ENCODE data around the gene IFITM5. TPM values are rescaled to one million over a fixed set of nuclear protein-coding genes. Genes with fewer than 3 reads are reported as not detected.

The IFITM5 gene
- total RNA-seq, 4 donors from 2014 or later, result not detected

GRCh38 chr11:257766-258493, 41.4 kb downstream of the IFITM5 start:
- H3K9me3 ChIP-seq, result no peaks in the 10 kb centered on the region
- DNase-seq, result no peak
- WGBS, 2 donors, result 65 to 82% methylated on average over 4 to 7 of the region's 15 CpGs
- TF ChIP-seq CTCF (IDR thresholded peaks at IDR 0.05) (no peak), POLR2A (IDR thresholded peaks at IDR 0.05) (no peak)
- peaks cover 0 to 14% (median 0%) of the 10 kb centered on the region in 4 donors for H3K27me3 ChIP-seq
- intact Hi-C loops (cut with DNase I), result no loop called here
- H3K4me3 ChIP-seq, result no peak overlapping the region
- H3K27ac ChIP-seq, result no peak overlapping the region
- no peaks in the 10 kb centered on the region for H3K4me1 ChIP-seq
- H3K36me3 ChIP-seq, result peaks cover 0 to 11% (median 4%) of the 10 kb centered on the region in 3 donors

GRCh38 chr11:256952-257737, 42.2 kb downstream of the IFITM5 start:
- no peaks in the 10 kb centered on the region for H3K4me1 ChIP-seq
- intact Hi-C loops (cut with DNase I), result no loop called here
- WGBS, 2 donors, result 64 to 79% methylated on average over 10 of the region's 14 CpGs
- TF ChIP-seq CTCF (IDR thresholded peaks at IDR 0.05) (no peak), POLR2A (IDR thresholded peaks at IDR 0.05) (no peak)
- no peak overlapping the region for H3K4me3 ChIP-seq
- no peak overlapping the region for H3K27ac ChIP-seq
- DNase-seq, result no peak
- H3K27me3 ChIP-seq, result peaks cover 0 to 14% (median 0%) of the 10 kb centered on the region in 4 donors
- H3K9me3 ChIP-seq, result no peaks in the 10 kb centered on the region
- H3K36me3 ChIP-seq, result peaks cover 0 to 19% (median 10%) of the 10 kb centered on the region in 3 donors

GRCh38 chr11:255816-256215, 43.5 kb downstream of the IFITM5 start:
- no peaks in the 10 kb centered on the region for H3K9me3 ChIP-seq
- H3K27me3 ChIP-seq, result peaks cover 0 to 14% (median 0%) of the 10 kb centered on the region in 4 donors
- 94% methylated on average over 2 of the region's 2 CpGs for WGBS, 2 donors
- H3K36me3 ChIP-seq, result peaks cover 5 to 32% (median 21%) of the 10 kb centered on the region in 3 donors
- no peak for DNase-seq
- H3K27ac ChIP-seq, result no peak overlapping the region
- no peaks in the 10 kb centered on the region for H3K4me1 ChIP-seq
- intact Hi-C loops (cut with DNase I), result no loop called here
- TF ChIP-seq POLR2A (IDR thresholded peaks at IDR 0.05) (no peak), CTCF (IDR thresholded peaks at IDR 0.05) (no peak)
- no peak overlapping the region for H3K4me3 ChIP-seq

GRCh38 chr11:255176-255575, 44.1 kb downstream of the IFITM5 start:
- no peak overlapping the region for H3K27ac ChIP-seq
- H3K9me3 ChIP-seq, result no peaks in the 10 kb centered on the region
- H3K36me3 ChIP-seq, result peaks cover 11 to 38% (median 23%) of the 10 kb centered on the region in 3 donors
- TF ChIP-seq CTCF (IDR thresholded peaks at IDR 0.05) (no peak), POLR2A (IDR thresholded peaks at IDR 0.05) (no peak)
- H3K27me3 ChIP-seq, result peaks cover 0 to 14% (median 0%) of the 10 kb centered on the region in 4 donors
- WGBS, 2 donors, result 52 to 54% methylated on average over 3 of the region's 3 CpGs
- no peak for DNase-seq
- H3K4me3 ChIP-seq, result no peak overlapping the region
- intact Hi-C loops (cut with DNase I), result no loop called here
- no peaks in the 10 kb centered on the region for H3K4me1 ChIP-seq

GRCh38 chr11:253886-254270, 45.4 kb downstream of the IFITM5 start:
- no peak for DNase-seq
- Histone ChIP-seq H3K36me3 (peaks cover 14 to 51% (median 27%) of the 10 kb centered on the region in 3 donors), H3K27ac (no peak overlapping the region), H3K4me3 (no peak overlapping the region), H3K27me3 (peaks cover 0 to 1% (median 0%) of the 10 kb centered on the region in 4 donors), H3K4me1 (no peaks in the 10 kb centered on the region), H3K9me3 (no peaks in the 10 kb centered on the region)
- intact Hi-C loops (cut with DNase I), result no loop called here
- 89 to 95% methylated on average over 5 of the region's 5 CpGs for whole genome bisulfite sequencing, 2 donors
- TF ChIP-seq POLR2A (IDR thresholded peaks at IDR 0.05), result no peak
- no peak for TF ChIP-seq CTCF (IDR thresholded peaks at IDR 0.05)
